ENCODE measurements around the gene AKT1S1.

GRCh38 chr19:49884760-49885159 is 7.6 kb upstream of the AKT1S1 start:
- TF ChIP-seq CTCF (IDR thresholded peaks at IDR 0.05; ENCODE audit: extremely low read depth in 1 of 2, insufficient read depth in 1 of 2, low read depth in 1 of 2, low read length in 2 of 2) = no peak
- no peak for TF ChIP-seq POLR2AphosphoS5 (IDR thresholded peaks at IDR 0.05; ENCODE audit: insufficient read depth, low read depth, low read length)
- TF ChIP-seq POLR2A (IDR thresholded peaks at IDR 0.05; ENCODE audit: low read depth, low read length) = no peak
- TF ChIP-seq JUN (IDR thresholded peaks at IDR 0.05; ENCODE audit: borderline replicate concordance, insufficient read depth, insufficient read length, low read depth) = no peak
- no peak for TF ChIP-seq EZH2 (IDR thresholded peaks at IDR 0.05; ENCODE audit: borderline replicate concordance, low read depth, low read length, severe bottlenecking)
- TF ChIP-seq FOS (IDR thresholded peaks at IDR 0.05; ENCODE audit: borderline replicate concordance, insufficient read depth, low read length) = no peak
- no peak for TF ChIP-seq MYC (IDR thresholded peaks at IDR 0.05; ENCODE audit: low read depth, low read length)
- no peak for TF ChIP-seq MAX (IDR thresholded peaks at IDR 0.05; ENCODE audit: insufficient read depth, insufficient read length)

All from endothelial cell of umbilical vein (primary cell).